GM12874 (cell line): Measurements from ENCODE around the gene LAMA5.
A peak's percentile ranks its signal among the peaks of the same experiment; 100 is the strongest.

Experiments
- TF ChIP-seq, protein P1 (sequence below): IDR thresholded peaks from 2 replicates; pipeline ENCODE4 v1.5.1; 2011; ENCODE audit warnings: low read depth, mild to moderate bottlenecking, control low read depth, low read length, moderate library complexity; ENCODE audit not compliant: insufficient read depth

Gene LAMA5

DNA sequence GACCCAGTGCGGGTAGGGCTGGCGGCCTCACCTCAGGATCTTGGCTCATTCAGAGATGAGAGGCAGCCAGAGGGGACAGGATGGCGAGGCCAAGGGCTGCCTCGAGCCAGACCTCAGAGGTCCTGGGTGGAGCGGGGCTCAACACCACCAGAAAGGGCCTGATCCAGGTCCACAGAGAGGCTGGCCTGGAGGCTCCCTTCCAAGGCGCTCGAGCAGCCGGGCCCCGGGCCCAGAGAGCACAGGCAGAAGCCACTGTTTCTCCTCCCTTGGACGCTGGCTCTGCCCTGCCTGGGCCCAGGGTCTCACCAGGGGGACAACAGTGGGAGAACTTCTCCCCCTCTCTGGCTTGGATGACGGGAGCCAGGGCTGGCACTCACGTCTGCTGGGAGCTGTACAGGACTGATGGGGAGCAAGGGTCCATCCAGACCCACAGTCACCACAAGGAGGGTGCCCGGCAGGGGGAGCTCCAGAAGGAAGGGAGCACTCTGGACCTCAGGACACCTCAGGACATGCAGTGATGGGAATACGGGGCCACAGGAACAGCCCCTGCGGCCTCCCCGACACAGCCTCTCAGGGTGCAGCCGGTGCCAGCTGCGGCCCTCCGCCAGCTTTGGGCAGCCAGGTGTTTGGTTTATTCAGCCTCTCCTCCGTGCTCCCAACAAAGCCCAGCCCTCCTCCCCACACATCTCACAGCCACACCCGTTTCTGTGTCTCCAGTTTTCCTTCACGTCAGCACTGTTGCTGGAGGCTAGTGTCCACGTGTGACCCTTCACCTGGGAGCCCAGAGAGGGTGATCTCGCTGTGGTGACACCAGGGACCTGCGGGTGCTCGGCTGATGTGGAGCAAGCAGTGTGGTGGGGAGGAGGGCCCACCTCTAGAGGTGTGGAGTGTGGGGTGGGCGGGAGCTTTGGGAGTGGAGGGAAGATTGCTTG is 28.5 kb upstream of the LAMA5 start:
- TF ChIP-seq, protein P1, sequence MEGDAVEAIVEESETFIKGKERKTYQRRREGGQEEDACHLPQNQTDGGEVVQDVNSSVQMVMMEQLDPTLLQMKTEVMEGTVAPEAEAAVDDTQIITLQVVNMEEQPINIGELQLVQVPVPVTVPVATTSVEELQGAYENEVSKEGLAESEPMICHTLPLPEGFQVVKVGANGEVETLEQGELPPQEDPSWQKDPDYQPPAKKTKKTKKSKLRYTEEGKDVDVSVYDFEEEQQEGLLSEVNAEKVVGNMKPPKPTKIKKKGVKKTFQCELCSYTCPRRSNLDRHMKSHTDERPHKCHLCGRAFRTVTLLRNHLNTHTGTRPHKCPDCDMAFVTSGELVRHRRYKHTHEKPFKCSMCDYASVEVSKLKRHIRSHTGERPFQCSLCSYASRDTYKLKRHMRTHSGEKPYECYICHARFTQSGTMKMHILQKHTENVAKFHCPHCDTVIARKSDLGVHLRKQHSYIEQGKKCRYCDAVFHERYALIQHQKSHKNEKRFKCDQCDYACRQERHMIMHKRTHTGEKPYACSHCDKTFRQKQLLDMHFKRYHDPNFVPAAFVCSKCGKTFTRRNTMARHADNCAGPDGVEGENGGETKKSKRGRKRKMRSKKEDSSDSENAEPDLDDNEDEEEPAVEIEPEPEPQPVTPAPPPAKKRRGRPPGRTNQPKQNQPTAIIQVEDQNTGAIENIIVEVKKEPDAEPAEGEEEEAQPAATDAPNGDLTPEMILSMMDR = 0 out of 2 replicates have a peak, but pooled peaks have one; percentile 23

- TF ChIP-seq, protein P1 = no peak
Observed at GRCh38 chr20:62394248-62395245, 27.4 kb upstream of the LAMA5 start.

GRCh38 chr20:62393830-62394229 is 26.7 kb upstream of the LAMA5 start:
- TF ChIP-seq, protein P1 = no peak

- TF ChIP-seq, protein P1 = no peak
Observed at GRCh38 chr20:62393335-62393665, 26.2 kb upstream of the LAMA5 start.

GRCh38 chr20:62392621-62393334 is 25.7 kb upstream of the LAMA5 start:
- TF ChIP-seq, protein P1 = no peak

- TF ChIP-seq, protein P1 = no peak
Observed at GRCh38 chr20:62392077-62392418, 24.9 kb upstream of the LAMA5 start.
